ENCODE data around the gene SIPA1L2. TPM values are rescaled to one million over a fixed set of nuclear protein-coding genes. Genes with fewer than 3 reads are reported as not detected.

Gene SIPA1L2
- total RNA-seq, 1 experiment from 2014 or later: 12.5 TPM

DNA sequence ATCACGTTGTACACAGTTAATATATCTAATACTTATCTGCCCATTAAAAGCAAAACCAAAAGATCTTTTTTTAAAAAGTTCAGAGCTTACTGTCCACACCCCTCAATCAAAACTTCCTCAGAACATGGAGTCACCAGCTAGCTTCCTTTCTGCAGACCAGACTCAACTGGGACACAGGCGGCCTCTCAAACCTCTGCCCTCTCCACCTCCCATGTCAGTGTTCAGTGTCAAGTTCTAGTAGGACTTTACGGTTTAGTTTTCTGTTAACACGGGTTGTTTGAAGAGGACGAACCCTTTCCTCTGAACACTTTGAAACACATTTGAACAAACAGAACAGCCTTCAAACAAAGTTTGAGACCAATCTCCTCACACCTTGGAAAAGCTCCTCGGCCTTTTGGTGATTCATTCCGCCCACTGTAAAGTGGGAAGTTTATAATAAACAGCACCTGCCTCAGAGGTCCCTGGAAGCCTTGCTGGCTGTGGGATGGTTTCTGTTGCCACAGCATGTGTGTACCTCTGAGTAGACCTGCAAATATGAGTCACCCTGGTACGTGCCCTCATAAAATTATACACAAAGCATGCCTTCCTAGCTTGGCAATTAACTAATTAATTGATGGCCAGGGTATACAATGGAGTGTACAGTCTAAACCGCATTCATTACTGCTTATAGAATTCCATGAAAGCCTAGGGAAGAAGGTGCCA lies 48.4 kb upstream of the SIPA1L2 start (continued):
- TF ChIP-seq EZH2 (IDR thresholded peaks at IDR 0.05): no peak
- TF ChIP-seq RAD21 (IDR thresholded peaks at IDR 0.05; ENCODE audit: low read depth): peak; percentile 6; the same call in 1 of the 2 replicates
- peak; percentile 61 for TF ChIP-seq FOSL1 (IDR thresholded peaks at IDR 0.05; ENCODE audit: low read depth)

- BruUV-seq (replicated peaks): no TSS peak
- no peak overlapping the region for H3K4me3 ChIP-seq (replicated peaks in 1 of 2; ENCODE audit: low read depth in 1 of 2, low read length in 2 of 2)
- ATAC-seq (no peak), DNase-seq (ENCODE audit: low read depth, low spot score) (no peak)
- H3K4me2 ChIP-seq (ENCODE audit: low read length): no peak overlapping the region
- no peaks in the 10 kb centered on the region for H3K79me2 ChIP-seq (ENCODE audit: insufficient read depth, low read length)
- TF ChIP-seq POLR2A (IDR thresholded peaks at IDR 0.05; ENCODE audit: borderline replicate concordance, extremely low read depth, insufficient read depth, insufficient read length): no peak
- TF ChIP-seq SP1 (IDR thresholded peaks at IDR 0.05; ENCODE audit: low read depth): no peak
- no peak for TF ChIP-seq EZH2 (IDR thresholded peaks at IDR 0.05)
- TF ChIP-seq, protein P1, sequence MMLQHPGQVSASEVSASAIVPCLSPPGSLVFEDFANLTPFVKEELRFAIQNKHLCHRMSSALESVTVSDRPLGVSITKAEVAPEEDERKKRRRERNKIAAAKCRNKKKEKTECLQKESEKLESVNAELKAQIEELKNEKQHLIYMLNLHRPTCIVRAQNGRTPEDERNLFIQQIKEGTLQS (IDR thresholded peaks at IDR 0.05): no peak
- no peak for TF ChIP-seq EGR1 (IDR thresholded peaks at IDR 0.05; ENCODE audit: low read depth)
- TF ChIP-seq RAD21 (IDR thresholded peaks at IDR 0.05; ENCODE audit: low read depth): no peak
- TF ChIP-seq POLR2AphosphoS5 (IDR thresholded peaks at IDR 0.05; ENCODE audit: low read depth, low read length): no peak
- no peaks in the 10 kb centered on the region for H4K20me1 ChIP-seq (ENCODE audit: insufficient read depth)
- ChIA-PET CTCF (no interaction called here), POLR2A (no interaction called here), RAD21 (ENCODE audit: low non-redundant PET in 1 of 2, low total read pairs in 2 of 2, uncharacterized antibody in 2 of 2, unreplicated experiment in 2 of 2) (no interaction called here)
- no peaks in the 10 kb centered on the region for H3K27me3 ChIP-seq (ENCODE audit: insufficient read depth, low read length)
- intact Hi-C loops (cut with micrococcal nuclease): no loop called here
- no peak overlapping the region for H3K27ac ChIP-seq (ENCODE audit: low read depth, low read length)
- no peaks in the 10 kb centered on the region for H3K36me3 ChIP-seq (ENCODE audit: control insufficient read depth in 1 of 2, insufficient read depth in 2 of 2, low read length in 2 of 2)
- H3K9ac ChIP-seq (ENCODE audit: low read length): no peak overlapping the region
- H3K9me3 ChIP-seq (ENCODE audit: control insufficient read depth in 1 of 2, insufficient read depth in 1 of 2, low read depth in 1 of 2, low read length in 2 of 2): no peaks in the 10 kb centered on the region
- H3K9me2 ChIP-seq (ENCODE audit: insufficient read depth): no peaks in the 10 kb centered on the region
- H3K4me1 ChIP-seq (ENCODE audit: control insufficient read depth in 1 of 2, insufficient read depth in 2 of 2, low read length in 2 of 2): peaks cover 5 to 8% of the 10 kb centered on the region in 2 experiments; a peak in 3 of 4 replicates
- no peak overlapping the region for H2AFZ ChIP-seq (ENCODE audit: low read depth, low read length, poor library complexity, severe bottlenecking)
These were observed 46.4 kb upstream of the SIPA1L2 start for GRCh38 chr1:232676307-232676706.

DNA sequence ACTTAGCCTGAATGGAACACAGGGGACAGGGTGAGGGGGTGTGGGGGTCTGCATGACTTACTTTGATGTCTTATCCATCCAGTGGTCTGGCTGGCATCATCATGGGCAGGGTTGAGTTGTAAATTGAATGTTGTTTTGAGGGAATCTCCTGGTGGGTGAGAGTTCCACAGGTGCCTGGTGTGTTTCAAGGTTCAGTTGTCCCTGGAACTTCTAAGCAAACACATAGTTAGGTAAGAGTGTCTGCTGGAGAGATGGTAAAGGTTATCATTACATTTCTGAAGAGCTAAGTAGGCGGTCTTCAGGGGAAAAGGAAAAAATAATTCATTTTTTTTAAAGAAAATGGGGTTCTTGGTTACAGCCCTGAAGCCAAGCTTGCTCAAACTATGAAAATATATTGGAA lies 46.0 kb upstream of the SIPA1L2 start:
- TF ChIP-seq EGR1 (IDR thresholded peaks at IDR 0.05; ENCODE audit: low read depth) (no peak), ZNF274 (IDR thresholded peaks at IDR 0.05; ENCODE audit: low read depth, low read length) (no peak), ELF1 (IDR thresholded peaks at IDR 0.05; ENCODE audit: borderline replicate concordance, low read depth) (no peak), FOSL1 (IDR thresholded peaks at IDR 0.05; ENCODE audit: low read depth) (no peak), MAX (IDR thresholded peaks at IDR 0.05) (no peak), JUND (IDR thresholded peaks at IDR 0.05) (no peak), SP1 (IDR thresholded peaks at IDR 0.05; ENCODE audit: low read depth) (no peak), RAD21 (IDR thresholded peaks at IDR 0.05; ENCODE audit: low read depth) (no peak)
- TF ChIP-seq, protein P2, sequence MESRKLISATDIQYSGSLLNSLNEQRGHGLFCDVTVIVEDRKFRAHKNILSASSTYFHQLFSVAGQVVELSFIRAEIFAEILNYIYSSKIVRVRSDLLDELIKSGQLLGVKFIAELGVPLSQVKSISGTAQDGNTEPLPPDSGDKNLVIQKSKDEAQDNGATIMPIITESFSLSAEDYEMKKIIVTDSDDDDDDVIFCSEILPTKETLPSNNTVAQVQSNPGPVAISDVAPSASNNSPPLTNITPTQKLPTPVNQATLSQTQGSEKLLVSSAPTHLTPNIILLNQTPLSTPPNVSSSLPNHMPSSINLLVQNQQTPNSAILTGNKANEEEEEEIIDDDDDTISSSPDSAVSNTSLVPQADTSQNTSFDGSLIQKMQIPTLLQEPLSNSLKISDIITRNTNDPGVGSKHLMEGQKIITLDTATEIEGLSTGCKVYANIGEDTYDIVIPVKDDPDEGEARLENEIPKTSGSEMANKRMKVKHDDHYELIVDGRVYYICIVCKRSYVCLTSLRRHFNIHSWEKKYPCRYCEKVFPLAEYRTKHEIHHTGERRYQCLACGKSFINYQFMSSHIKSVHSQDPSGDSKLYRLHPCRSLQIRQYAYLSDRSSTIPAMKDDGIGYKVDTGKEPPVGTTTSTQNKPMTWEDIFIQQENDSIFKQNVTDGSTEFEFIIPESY (IDR thresholded peaks at IDR 0.05; ENCODE audit: extremely low read depth, insufficient replicate concordance, low read length): no peak
- TF ChIP-seq, protein P3, sequence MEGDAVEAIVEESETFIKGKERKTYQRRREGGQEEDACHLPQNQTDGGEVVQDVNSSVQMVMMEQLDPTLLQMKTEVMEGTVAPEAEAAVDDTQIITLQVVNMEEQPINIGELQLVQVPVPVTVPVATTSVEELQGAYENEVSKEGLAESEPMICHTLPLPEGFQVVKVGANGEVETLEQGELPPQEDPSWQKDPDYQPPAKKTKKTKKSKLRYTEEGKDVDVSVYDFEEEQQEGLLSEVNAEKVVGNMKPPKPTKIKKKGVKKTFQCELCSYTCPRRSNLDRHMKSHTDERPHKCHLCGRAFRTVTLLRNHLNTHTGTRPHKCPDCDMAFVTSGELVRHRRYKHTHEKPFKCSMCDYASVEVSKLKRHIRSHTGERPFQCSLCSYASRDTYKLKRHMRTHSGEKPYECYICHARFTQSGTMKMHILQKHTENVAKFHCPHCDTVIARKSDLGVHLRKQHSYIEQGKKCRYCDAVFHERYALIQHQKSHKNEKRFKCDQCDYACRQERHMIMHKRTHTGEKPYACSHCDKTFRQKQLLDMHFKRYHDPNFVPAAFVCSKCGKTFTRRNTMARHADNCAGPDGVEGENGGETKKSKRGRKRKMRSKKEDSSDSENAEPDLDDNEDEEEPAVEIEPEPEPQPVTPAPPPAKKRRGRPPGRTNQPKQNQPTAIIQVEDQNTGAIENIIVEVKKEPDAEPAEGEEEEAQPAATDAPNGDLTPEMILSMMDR (IDR thresholded peaks at IDR 0.05 in 2 of 3, conservative IDR thresholded peaks at IDR 0.05 in 1 of 3; ENCODE audit: borderline replicate concordance in 1 of 3, insufficient read depth in 1 of 3, low read depth in 2 of 3, low read length in 2 of 3): no peak
- Histone ChIP-seq H3K4me1 (ENCODE audit: control insufficient read depth in 1 of 2, insufficient read depth in 2 of 2, low read length in 2 of 2) (peaks cover 5 to 8% of the 10 kb centered on the region in 2 experiments; a peak in 3 of 4 replicates), H3K27me3 (ENCODE audit: insufficient read depth, low read length) (no peaks in the 10 kb centered on the region), H3K27ac (ENCODE audit: low read depth, low read length) (no peak overlapping the region), H4K20me1 (ENCODE audit: insufficient read depth) (no peaks in the 10 kb centered on the region), H3K79me2 (ENCODE audit: insufficient read depth, low read length) (no peaks in the 10 kb centered on the region), H3K4me2 (ENCODE audit: low read length) (no peak overlapping the region), H3K4me3 (replicated peaks in 1 of 2; ENCODE audit: low read depth in 1 of 2, low read length in 2 of 2) (no peak overlapping the region), H3K9ac (ENCODE audit: low read length) (no peak overlapping the region), H2AFZ (ENCODE audit: low read depth, low read length, poor library complexity, severe bottlenecking) (no peak overlapping the region), H3K9me3 (ENCODE audit: control insufficient read depth in 1 of 2, insufficient read depth in 1 of 2, low read depth in 1 of 2, low read length in 2 of 2) (no peaks in the 10 kb centered on the region), H3K36me3 (ENCODE audit: control insufficient read depth in 1 of 2, insufficient read depth in 2 of 2, low read length in 2 of 2) (no peaks in the 10 kb centered on the region), H3K9me2 (ENCODE audit: insufficient read depth) (no peaks in the 10 kb centered on the region)
- BruUV-seq (replicated peaks): no TSS peak
- DNase-seq (ENCODE audit: low read depth, low spot score): no peak
- intact Hi-C loops (cut with micrococcal nuclease): no loop called here
- CTCF ChIA-PET: no interaction called here
- RAD21 ChIA-PET (ENCODE audit: low non-redundant PET in 1 of 2, low total read pairs in 2 of 2, uncharacterized antibody in 2 of 2, unreplicated experiment in 2 of 2): no interaction called here
- POLR2A ChIA-PET: no interaction called here
- ATAC-seq: no peak

All from HCT116 (cell line).